Activated gamma-delta T cell (primary cell): ENCODE data around the gene SPRYD4.
A peak's percentile ranks its signal among the peaks of the same experiment; 100 is the strongest.
"Not testable (repeated sequence)": the region's sequence is repeated elsewhere in the genome, so short reads cannot be mapped to it uniquely, and the experiment has no call there.

Experiments
- DNase-seq: peaks from one replicate; lab custom pipeline; 2025; lab: John Stamatoyannopoulos, UW
- total RNA-seq, 2 donors: gene quantifications; one replicate each; lab custom pipeline; 2026; lab: John Stamatoyannopoulos, UW

Gene SPRYD4
- total RNA-seq: 21.9 to 26.6 reads per million in 2 donors

DNA sequence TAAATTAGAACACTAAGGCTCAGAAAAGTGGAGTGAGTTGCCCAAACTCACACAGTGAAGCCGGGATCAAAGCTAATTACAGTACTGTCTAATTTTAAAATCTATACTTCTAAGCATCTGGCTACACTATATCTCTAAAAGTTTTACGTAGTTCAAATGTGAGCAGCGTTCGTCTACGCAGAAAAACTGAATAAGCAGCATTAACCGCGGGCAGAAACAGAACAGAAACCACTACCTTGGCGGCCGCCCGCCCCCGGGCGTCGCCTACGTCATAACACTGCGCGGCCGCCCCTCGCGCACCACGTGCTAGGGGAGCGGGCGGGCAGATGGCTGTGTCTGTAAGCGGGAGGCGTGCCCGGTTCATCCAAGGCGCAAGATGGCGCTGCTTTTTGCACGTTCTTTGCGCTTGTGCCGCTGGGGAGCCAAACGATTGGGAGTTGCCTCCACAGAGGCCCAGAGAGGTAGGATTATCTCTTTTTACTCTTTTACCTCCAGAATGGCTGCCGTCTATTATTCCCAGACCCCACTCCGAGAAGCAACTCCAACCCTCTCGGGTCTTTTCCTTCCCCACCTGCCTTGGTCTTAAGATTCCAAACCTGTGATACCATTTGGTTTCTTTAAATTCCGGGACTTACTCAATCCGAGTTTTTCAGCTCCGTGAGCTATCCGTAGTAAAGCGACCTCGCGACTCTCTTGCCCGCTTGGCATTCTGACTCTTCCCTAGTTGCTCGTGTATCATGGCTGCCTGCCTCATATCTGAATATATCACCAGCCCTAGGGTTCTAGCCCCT is at the start of gene SPRYD4:
SPRYD4 (plus strand) TSS at position 363 of the 791 bp plus-strand sequence; CDS start at position 377, 14 bp downstream.
- peak; percentile 85 for DNase-seq

DNA sequence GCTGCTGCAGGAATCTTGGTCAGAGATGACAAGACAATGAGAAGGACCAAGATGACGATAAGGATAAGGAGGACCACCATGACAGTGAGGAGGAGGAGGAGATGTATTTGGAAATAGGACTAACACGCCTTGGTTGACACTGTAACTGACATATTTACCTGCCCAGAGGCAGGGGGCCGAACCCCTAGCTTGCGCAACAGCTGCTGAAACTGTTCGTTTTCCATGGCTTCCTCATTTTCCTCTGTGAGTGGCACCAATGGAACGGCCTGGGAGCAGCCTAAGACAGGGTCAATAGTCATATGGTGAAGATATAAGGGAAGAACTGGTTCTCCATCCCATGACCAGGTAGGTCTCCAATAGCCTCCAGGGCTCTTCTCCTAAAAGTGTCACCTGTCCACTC is 48.0 kb upstream of the SPRYD4 start:
- no peak for DNase-seq

DNA sequence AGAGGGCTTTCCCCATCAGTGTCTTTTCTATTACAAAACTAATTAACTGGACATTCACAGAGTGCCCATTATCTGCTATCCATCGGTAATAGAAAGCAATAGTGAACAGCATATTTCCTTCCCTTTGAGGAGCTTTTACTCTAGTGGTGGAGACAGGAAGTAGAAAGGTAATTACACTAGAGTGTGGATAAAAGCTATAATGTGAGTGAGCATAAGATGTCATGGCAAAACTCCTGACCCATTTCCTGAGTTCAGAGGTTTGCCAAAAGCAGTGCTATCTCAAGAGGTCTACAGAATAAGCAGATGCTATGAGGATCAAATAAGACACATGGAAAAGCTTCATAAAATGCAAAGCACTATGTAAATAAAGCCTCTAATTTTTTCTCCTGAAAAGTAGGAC is 43.2 kb upstream of the SPRYD4 start:
- no peak for DNase-seq

DNA sequence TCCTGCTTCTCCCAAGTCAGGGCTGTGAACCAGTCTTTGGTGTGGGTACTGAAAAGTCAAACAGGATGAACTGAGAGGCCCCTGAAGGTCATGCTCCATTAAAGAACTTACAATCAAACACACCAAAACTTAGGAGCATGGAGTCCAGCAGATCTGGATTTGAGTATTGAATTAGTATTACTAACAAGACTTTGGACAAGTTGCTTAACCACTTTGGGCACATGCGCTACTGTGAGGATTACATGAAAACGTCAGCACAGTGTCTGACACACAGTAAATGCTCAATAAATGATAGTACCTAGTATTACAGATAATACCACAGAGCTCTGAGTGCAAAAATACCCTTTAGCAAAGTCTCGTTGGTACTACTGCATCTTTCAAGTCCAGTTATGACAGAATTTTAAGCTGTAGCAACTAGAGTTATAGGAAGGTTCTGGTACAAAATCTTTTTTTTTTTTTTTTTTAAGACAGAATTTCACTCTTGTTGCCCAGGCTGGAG is 42.4 kb upstream of the SPRYD4 start:
- DNase-seq: no peak

DNA sequence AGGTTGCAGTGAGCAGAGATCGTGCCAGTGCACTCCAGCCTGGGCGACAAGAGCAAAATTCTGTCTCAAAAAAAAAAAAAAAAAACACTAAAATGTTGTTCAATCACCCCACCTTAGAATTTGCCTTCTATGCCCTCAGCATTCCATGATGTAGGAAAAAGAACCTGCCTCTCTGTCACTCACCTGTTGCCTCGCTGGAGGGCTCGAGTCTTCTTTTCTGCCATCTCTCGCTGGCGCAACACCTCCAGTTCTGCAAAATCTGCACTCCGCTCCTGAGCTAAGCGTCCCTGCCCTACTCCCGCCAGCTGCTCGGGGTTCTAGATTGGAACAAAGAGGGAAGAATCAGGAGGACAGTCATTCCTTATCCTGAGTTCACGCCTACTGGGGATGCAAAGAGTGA is 37.1 kb upstream of the SPRYD4 start:
- no peak for DNase-seq

DNA sequence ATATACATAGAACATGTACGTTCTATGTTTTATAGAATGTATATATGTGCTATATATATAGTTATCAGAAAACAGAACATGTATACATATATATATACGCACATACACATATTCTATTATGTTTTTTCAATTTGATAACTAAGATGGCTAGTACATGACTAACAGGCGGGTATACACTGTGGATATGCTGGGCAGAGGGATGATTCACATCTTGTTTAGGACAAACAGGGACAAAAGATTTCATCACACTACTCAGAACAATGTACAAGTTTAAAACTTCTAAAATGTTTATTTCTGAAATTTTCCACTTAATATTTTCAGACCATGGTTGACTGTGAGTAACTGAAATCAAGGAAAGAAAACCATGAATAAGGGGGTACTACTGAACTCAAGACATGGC is 36.5 kb upstream of the SPRYD4 start:
- DNase-seq: no peak

DNA sequence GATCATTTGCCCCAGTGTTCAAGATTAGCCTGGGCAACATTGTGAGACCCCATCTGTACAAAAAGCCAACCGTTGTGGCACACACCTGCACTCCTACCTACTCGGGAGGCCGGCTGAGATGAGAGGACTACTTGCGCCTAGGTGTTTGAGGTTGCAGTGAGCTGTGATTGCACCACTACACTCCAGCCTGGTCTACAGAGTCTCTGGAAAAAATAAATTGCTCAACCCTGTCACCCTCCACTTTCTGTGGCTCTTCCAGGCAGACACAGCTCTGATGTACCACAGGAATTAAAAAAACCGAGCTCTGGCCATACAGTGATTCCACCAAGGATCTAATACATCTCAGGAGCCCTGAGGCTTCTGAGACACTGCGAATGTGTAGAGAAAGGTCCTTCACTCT is 33.5 kb upstream of the SPRYD4 start:
- no peak for DNase-seq

DNA sequence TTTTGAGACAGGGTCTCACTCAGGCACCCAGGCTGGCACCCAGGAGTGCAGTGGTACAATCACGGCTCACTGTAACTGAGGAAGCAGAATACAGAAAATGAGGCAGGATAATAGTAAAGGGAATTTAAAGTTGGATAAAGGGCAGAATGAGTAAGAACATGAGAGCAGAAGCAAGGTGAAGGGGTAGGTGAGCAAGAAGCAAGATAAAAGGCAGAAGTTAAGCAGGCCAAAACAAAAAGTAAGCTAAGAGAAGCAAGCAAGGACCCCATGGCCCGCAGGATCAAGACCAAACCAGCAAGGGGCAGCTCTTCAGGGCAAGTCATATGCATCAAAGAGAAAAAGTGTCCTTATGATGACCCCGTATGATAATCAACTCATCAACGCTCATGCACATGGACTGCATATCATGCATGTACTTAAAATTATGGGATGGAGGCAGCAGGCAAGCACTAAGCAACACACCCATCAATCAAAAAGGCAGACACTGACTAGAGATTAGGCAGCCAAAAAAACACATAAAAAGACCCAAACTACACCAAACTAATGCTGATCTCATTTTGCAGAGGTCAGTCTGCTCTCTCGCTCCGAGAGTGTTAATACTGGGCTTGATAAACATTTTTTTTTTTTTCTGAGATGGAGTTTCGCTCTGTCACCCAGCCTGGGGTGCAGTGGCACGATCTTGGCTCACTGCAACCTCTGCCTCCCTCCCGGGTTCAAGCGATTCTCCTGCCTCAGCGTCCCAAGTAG is 30.8 kb upstream of the SPRYD4 start:
- no peak for DNase-seq

DNA sequence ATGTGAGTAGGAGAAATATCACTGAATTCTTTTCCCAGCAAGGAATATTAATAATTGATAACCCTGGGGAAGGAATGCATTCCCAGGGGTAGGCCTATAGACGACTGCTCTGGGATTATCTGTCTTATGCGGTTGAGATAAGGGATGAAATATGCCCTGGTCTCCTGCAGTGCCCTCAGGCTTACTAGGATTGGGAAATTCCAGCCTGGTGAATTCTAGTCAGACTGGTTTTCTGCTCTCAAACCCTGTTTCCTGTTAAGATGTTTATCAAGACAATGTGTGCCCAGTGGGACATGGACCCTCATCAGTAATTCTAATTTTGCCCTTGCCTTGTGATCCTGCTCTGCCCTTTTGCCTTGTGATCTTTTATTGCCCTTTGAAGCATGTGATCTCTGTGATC is 25.2 kb upstream of the SPRYD4 start:
- DNase-seq: not testable (repeated sequence)

DNA sequence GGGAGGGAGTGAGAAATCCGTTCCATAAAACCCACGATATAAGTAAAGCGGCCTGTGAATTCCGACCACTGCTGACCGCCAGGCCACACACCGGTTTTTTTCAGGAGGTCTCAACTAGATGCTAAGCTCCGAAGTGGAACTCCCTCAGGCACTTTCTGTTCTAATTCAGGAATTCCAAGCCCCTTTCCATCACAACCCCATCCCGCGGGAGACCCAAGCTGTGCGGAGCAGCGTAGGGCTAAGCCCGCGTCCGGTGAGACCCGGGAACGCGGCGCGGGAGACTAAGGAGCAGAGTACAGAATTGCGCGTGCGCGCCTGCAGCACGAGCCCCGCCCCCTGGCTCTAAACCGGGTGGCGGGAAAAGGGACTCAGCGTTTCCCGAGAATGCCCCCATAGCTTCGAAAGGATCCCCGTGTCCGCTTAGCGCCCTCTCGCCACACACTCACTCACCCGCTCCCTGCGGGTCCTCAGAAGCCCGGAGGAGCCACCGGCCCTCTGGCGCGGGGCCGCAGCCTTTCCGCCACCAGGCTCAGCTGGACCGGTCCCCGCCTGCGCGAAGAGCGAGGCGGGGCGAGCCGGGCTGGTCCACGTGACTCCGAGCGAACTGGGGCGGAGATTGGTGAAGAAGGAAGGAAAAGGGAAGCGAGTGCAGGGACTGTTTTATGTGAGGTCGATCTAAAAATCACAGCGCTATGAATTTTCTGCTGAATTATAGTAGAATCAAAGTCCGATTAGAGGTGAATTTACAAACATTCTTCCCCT is 19.3 kb upstream of the SPRYD4 start, which contains the start of gene TIMELESS:
TIMELESS (minus strand) TSS at position 567 of the 762 bp plus-strand sequence. CDS start 15,256 bp downstream, outside the sequence.
- DNase-seq: peak; percentile 70

DNA sequence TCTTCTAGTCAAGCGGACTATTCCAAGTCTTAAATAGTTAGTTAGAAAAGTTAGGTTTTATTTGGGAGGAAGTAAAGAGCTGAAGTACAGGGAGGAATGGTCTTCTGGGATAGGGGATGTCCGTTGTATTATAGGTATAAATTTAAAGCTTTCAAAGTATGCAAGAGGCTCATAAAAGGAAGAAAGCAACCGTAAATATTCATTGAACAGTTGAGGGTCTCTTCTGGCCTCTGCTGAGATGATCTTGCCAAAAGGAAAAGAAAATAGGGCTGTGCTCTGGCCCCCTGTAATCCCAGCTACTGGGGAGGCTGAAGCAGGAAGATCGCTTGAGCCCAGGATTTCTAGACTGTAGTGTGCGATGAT is 18.8 kb upstream of the SPRYD4 start:
- DNase-seq: no peak

DNA sequence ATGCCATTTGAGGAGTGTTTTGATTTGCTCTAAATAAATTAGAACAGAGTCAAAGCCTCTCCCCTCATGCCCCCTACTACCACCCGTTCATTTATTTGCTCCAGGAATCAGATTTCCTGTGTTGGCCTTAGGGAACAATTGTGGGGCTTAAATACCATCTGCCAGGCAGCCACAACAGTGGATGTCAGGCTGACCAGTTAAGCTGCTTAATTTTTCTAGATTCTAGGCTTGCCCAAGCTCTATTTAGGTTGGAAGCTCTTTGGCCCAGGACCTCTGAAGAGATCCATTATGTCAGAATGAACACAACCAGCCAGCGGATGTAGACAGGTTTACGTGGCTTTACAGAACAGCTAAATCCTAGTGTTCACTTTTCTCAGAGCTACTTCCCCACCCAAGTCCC is 18.1 kb upstream of the SPRYD4 start:
- no peak for DNase-seq

DNA sequence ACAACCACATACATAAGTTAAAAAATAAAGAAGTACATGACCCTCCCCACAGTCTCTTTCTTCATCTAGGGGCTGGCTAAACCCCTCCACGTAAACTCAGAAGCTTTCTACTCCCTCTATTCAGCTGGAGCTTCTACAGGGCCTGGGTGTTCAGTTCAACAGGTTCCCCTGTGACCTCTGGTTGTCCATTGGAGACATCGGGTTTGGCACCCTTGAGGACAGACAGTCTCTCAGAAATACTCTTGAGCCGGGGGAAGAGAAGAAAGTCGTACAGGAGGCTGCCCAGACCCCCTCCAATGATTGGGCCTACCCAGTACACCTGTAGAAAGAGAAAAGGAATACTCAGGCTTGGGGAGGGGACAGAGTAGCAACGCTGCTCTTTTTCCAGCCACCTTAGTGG is 17.2 kb upstream of the SPRYD4 start:
- no peak for DNase-seq

DNA sequence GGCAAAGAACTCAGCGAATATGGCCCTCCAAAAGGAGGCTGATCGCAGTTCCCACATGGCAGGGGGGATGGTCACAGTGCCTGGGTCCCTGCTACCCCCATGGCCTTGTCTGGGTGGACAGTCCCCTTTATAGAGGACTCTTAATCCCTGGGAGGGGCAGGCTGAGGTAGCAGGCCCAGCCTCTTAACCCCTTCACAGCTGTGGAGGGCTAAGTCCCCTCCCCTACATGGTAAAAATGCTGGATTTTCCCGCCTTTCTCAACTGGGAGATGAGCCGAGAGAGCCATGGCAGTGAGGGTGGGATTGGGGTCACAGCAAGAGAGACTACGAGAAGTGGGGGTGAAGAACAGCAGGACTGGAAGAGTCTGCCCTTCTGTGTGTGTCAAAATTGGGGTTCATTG is 13.8 kb upstream of the SPRYD4 start, which contains the start of gene MIP:
MIP (minus strand) TSS at position 101 of the 400 bp plus-strand sequence; CDS start at position 57, 44 bp downstream.
- no peak for DNase-seq

DNA sequence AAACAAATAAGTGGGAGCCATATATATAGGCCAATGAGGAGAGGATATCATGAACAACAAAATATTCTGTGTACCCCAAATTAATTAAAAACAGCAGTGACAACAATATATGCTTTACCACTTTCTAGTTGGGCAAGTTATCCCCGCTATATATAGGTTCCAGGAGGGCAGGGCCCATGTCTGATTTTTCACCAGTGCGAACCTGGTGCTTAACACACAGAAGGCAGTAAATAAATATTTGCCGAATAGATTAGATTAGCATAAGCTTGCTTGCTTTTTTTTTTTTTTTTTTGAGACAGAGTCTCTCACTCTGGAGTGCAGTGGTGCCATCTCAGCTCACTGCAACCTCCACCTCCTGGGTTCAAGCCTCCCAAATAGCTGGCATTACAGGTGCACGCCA is 10.6 kb upstream of the SPRYD4 start:
- DNase-seq: no peak

DNA sequence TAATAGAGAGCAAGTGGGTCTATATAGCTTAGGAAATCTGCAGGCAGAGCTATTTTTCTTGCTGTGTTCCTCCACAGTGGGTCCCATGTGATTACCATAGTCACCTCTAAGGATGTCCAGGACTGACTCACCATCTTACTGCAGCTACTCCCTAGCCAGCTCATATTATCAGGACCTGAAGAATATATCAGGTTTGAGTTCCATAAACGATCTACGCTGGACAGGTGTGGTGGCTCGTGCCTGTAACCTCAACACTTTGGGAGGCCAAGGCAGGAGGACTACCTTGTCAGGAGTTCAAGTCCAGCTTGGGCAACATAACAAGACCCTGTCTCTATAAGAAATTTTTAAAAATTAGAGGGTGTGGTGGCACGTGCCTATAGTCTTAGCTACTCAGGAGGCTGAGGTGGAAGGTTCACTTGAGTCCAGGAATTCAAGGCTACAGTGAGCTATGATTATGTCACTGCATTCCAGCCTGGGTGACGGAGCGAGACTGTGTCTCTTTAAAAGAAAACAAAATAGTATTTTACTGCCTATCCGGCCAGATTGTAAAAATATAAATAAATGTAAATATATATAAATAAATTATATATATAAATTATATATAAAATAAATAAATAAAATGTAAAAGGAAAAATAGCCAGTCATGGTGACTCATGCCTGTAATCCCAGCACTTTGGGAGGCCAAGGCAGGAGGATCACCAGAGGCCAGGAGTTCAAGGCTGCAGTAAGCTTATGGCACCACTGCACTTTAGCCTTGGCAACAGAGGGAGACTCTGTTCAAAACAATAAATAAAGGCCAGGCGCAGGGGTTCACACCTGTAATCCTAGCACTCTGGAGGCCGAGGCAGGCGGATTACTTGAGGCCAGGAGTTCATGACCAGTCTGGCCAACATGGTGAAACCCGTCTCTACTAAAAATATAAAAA is 6.9 kb upstream of the SPRYD4 start:
- DNase-seq: no peak

DNA sequence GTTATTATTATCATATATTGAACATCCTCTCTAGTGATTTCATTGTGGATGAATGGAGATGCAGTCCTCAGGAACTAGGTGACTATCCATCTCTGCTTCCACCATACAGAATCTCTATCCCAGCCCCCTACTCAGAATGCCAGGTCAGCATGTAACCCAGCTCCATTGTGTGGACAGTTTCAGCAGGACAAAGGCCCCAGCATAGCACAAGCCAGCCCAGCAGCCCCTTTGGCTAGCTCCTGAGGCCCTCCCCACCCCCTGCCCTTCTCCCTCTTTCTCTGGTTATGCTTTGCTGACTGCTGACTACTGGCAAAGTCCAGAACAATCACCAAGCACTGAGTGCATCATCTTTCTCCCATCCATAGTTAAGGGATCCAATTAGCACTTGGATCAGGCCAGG is 5.8 kb upstream of the SPRYD4 start:
- DNase-seq: no peak

DNA sequence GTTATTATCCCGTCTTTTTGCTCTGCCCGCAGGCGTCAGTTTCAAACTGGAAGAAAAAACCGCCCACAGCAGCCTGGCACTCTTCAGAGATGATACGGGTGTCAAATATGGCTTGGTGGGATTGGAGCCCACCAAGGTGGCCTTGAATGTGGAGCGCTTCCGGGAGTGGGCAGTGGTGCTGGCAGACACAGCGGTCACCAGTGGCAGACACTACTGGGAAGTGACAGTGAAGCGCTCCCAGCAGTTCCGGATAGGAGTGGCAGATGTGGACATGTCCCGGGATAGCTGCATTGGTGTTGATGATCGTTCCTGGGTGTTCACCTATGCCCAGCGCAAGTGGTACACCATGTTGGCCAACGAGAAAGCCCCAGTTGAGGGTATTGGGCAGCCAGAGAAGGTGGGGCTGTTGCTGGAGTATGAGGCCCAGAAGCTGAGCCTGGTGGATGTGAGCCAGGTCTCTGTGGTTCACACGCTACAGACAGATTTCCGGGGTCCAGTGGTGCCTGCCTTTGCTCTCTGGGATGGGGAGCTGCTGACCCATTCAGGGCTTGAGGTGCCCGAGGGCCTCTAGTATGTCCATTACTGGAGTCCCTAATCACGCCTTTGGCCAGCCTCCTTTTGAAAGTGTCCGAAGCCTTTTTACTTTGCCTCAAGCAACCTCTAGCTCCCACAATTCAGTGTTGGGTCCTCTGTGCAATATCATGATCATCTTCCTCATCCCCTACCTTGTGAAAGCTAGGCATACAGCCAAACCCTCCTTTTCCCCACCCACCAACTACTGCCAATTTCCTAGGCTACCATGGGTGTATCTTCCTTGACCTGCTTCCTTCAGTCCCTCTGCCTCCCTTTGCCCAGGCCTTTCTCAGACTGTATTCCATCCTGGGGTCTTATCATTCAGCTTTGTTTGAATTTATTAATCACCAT is 891 bp downstream of the SPRYD4 start:
- no peak for DNase-seq

DNA sequence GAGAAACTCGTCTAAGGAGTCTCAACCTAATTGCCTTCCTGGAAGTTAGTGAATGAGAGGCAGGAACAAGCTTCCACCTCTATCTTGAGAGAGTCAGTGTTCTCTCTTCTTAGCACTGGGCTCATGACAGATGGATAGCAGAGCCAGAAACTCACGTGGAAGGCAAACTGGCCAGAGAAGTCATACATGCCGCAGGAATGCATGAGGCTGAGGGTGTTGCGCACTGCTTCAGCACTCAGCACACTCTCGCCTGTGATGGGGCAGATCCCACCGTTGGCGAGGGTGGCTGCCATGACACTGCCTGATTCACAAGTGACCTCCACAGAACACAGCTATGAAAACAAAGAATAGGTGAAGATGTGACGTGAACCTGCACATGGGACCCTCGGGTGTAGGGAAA is 6.0 kb downstream of the SPRYD4 start:
- DNase-seq: no peak

DNA sequence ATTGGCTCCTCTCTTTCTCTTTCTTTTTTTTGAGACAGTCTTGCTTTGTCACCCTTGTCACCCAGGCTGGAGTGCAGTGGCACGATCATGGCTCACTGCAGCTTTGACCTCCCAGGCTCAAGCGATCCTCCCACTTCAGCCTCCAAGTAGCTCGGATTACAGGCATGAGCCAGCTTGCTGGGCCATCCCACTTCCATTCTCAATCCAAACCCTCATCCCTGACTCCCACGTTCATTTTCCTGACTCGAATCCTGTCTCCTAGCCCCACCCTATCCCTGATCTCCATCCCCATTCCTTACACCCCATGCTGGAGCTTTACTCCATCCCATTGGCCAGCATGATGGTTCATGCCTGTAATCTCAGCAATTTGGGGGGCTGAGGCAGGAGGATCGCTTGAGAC is 7.8 kb downstream of the SPRYD4 start:
- no peak for DNase-seq
